ENCODE measurements around the gene RBP5. TPM values are rescaled to one million over a fixed set of nuclear protein-coding genes. Genes with fewer than 3 reads are reported as not detected.

RBP5 gene
- total RNA-seq, 1 donor from 2014 or later, result not detected

DNA sequence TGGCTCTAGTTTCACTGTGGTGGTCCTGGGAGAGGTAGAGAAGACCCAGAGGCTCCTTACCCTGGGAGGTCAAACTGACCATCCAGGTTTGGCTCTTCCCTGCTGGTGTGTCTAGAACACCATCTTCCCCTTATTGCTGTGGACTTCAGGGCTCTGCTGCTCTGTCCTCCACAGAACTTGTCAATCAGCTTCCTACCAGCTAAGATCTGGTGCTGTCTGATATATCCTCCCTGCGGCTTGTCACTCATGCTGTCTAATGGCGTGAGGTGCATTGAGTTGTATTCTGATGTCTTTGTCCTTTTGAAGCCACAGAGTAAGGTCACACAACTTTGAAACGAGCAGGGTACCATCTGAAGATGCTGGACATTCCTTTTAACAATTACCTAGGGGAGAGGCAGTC lies 12.5 kb downstream of the RBP5 start:
- peaks cover 5% of the 10 kb centered on the region for H3K4me1 Mint-ChIP-seq
- CTCF ChIA-PET, result interaction anchor here (0.9 kb wide), 1 partner anchor 247 kb away, joined by 3 read pairs; no protein-coding TSS in a partner anchor
- H3K36me3 Mint-ChIP-seq (ENCODE audit: low read depth), result peaks cover 21% of the 10 kb centered on the region
- intact Hi-C loops (cut with micrococcal nuclease), result no loop called here
- no peak for TF ChIP-seq CTCF (IDR thresholded peaks at IDR 0.05)
- POLR2A ChIA-PET, result interaction anchor here (0.6 kb wide), 1 partner anchor 690 kb away, joined by 3 read pairs; no protein-coding TSS in a partner anchor
- H3K27me3 Mint-ChIP-seq, result no peaks in the 10 kb centered on the region
- ATAC-seq (ENCODE audit: low read depth) (no peak), DNase-seq (no peak)
- H3K9me3 Mint-ChIP-seq, result no peaks in the 10 kb centered on the region
- no peak overlapping the region for H3K4me3 Mint-ChIP-seq
- H3K27ac Mint-ChIP-seq, result no peak overlapping the region

- no peak overlapping the region for H3K4me3 Mint-ChIP-seq
- DNase-seq, result no peak
- H3K27ac Mint-ChIP-seq, result no peak overlapping the region
- H3K36me3 Mint-ChIP-seq (ENCODE audit: low read depth), result peaks cover 21% of the 10 kb centered on the region
- intact Hi-C loops (cut with micrococcal nuclease), result no loop called here
- no peak for ATAC-seq (ENCODE audit: low read depth)
- TF ChIP-seq CTCF (IDR thresholded peaks at IDR 0.05), result no peak
- no peaks in the 10 kb centered on the region for H3K27me3 Mint-ChIP-seq
- peaks cover 5% of the 10 kb centered on the region for H3K4me1 Mint-ChIP-seq
- H3K9me3 Mint-ChIP-seq, result no peaks in the 10 kb centered on the region
- POLR2A ChIA-PET, result no interaction called here
- CTCF ChIA-PET, result interaction anchor here (1.0 to 3.4 kb wide), 2 partner anchors 190 to 245 kb away, joined by 3 to 12 read pairs; no protein-coding TSS in a partner anchor
Measured at GRCh38 chr12:7114851-7115250, 13.8 kb downstream of the RBP5 start.

DNA sequence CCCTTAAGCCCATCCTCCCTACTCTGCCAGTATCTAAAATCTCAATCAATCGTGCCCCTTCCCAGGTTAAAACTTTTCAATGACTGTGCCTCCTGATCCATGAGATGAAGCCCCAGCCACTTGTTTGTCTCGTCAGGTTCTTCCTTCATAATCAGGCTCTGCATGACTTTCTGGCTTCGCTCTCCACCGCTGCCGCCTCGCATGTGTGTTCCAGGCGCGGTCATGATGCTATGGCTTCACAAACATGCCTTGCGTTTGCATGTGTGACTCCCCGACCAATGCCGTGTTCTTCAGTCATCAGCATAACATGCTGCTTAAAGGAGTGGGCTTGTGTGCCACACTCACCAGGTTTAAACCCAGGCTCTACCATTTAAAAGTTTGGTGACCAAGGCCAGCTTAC lies 14.7 kb downstream of the RBP5 start:
- Mint-ChIP-seq H3K27ac (no peak overlapping the region), H3K4me1 (peaks cover 13% of the 10 kb centered on the region), H3K27me3 (no peaks in the 10 kb centered on the region), H3K9me3 (no peaks in the 10 kb centered on the region), H3K36me3 (ENCODE audit: low read depth) (peaks cover 22% of the 10 kb centered on the region), H3K4me3 (no peak overlapping the region)
- CTCF ChIA-PET, result interaction anchor here (0.8 to 3.6 kb wide), 7 partner anchors 8 to 245 kb away, joined by 3 to 16 read pairs (median 4); partner anchors contain the start of genes C12orf57 and RNU7-1
- POLR2A ChIA-PET, result no interaction called here
- intact Hi-C loops (cut with micrococcal nuclease), result no loop called here
- no peak for DNase-seq
- no peak for ATAC-seq (ENCODE audit: low read depth)
- no peak for TF ChIP-seq CTCF (IDR thresholded peaks at IDR 0.05)

GRCh38 chr12:7113389-7113871 lies 15.3 kb downstream of the RBP5 start:
- no peaks in the 10 kb centered on the region for H3K9me3 Mint-ChIP-seq
- no peak overlapping the region for H3K4me3 Mint-ChIP-seq
- ATAC-seq (ENCODE audit: low read depth) (peak; percentile 38), DNase-seq (no peak)
- peaks cover 16% of the 10 kb centered on the region for H3K4me1 Mint-ChIP-seq
- H3K27ac Mint-ChIP-seq, result no peak overlapping the region
- H3K27me3 Mint-ChIP-seq, result no peaks in the 10 kb centered on the region
- POLR2A ChIA-PET, result interaction anchor here (1.0 to 1.7 kb wide), 2 partner anchors 169 to 424 kb away, joined by 11 read pairs; partner anchors contain the start of genes C12orf57, RNU7-1 and ZNF384
- peaks cover 26% of the 10 kb centered on the region for H3K36me3 Mint-ChIP-seq (ENCODE audit: low read depth)
- intact Hi-C loops (cut with micrococcal nuclease), result loop anchor here (1.0 kb wide), 5 partner anchors 17 to 244 kb away; partner anchors contain the start of genes C12orf57, CLSTN3 and LPCAT3
- peak; percentile 93 for TF ChIP-seq CTCF (IDR thresholded peaks at IDR 0.05)
- CTCF ChIA-PET, result interaction anchor here (0.8 to 3.6 kb wide), 12 partner anchors 9 to 244 kb away, joined by 3 to 16 read pairs (median 4); partner anchors contain the start of genes C12orf57, RNU7-1 and SPSB2

GRCh38 chr12:7112041-7112440 lies 16.6 kb downstream of the RBP5 start:
- TF ChIP-seq CTCF (IDR thresholded peaks at IDR 0.05), result no peak
- intact Hi-C loops (cut with micrococcal nuclease), result no loop called here
- ChIA-PET CTCF (interaction anchor here (1.3 to 5.1 kb wide), 11 partner anchors 9 to 243 kb away, joined by 3 to 29 read pairs (median 7); partner anchors contain the start of genes C12orf57, RNU7-1 and SPSB2), POLR2A (interaction anchor here (0.5 to 1.7 kb wide), 3 partner anchors 15 to 243 kb away, joined by 3 to 11 read pairs (median 8); partner anchors contain the start of genes C12orf57 and RNU7-1)
- Mint-ChIP-seq H3K27ac (no peak overlapping the region), H3K9me3 (no peaks in the 10 kb centered on the region), H3K4me1 (peaks cover 26% of the 10 kb centered on the region), H3K4me3 (no peak overlapping the region), H3K27me3 (no peaks in the 10 kb centered on the region), H3K36me3 (ENCODE audit: low read depth) (peaks cover 27% of the 10 kb centered on the region)
- DNase-seq (no peak), ATAC-seq (ENCODE audit: low read depth) (no peak)

Measured in activated B cell treated with CpG ODN at 0.5 μM for 24 hours (primary cell).